Lung (tissue), 12 donors: Measurements from ENCODE around the gene PSMB3. TPM values are rescaled to one million over a fixed set of nuclear protein-coding genes. Genes with fewer than 3 reads are reported as not detected.

ENCODE experiments used
- ATAC-seq: fragments of 200-7000 bp; cut with Tn5 transposase; one replicate; pipeline ENCODE4 v1.9.1; 2020; ENCODE audit warnings: moderate number of reproducible peaks; ENCODE audit not compliant: insufficient read depth, low FRiP score
- DNase-seq, 3 donors: peaks; one replicate each; pipeline ENCODE4 v3.0.0-alpha.2; 2013 to 2017
- H3K27ac ChIP-seq, 2 donors: one replicate each; pipeline ENCODE4 v1.5.1; 2013; ENCODE audit warnings: mild to moderate bottlenecking in 2 of 2, moderate library complexity in 2 of 2, control low read depth in 1 of 2, inconsistent platforms in 1 of 2, low read depth in 1 of 2, low read length in 1 of 2
- H3K27me3 ChIP-seq, 3 donors: one replicate each; pipeline ENCODE4 v1.5.1; 2013; ENCODE audit warnings: low read length in 2 of 3; ENCODE audit not compliant: control insufficient read depth in 3 of 3, insufficient read depth in 3 of 3
- H3K36me3 ChIP-seq, 4 donors: one replicate each; pipeline ENCODE4 v1.5.1; 2013; ENCODE audit warnings: low read length in 4 of 4, mild to moderate bottlenecking in 1 of 4, moderate library complexity in 1 of 4; ENCODE audit not compliant: control insufficient read depth in 4 of 4, insufficient read depth in 4 of 4
- H3K4me1 ChIP-seq, 5 donors: one replicate each; pipeline ENCODE4 v1.5.1; 2013; ENCODE audit warnings: low read length in 5 of 5, mild to moderate bottlenecking in 2 of 5, moderate library complexity in 1 of 5; ENCODE audit not compliant: control insufficient read depth in 5 of 5, insufficient read depth in 5 of 5
- H3K4me3 ChIP-seq: one replicate; pipeline ENCODE4 v1.5.1; 2013; ENCODE audit warnings: mild to moderate bottlenecking, control low read depth, moderate library complexity
- H3K9ac ChIP-seq, 2 donors: one replicate each; pipeline ENCODE4 v1.5.1; 2013; ENCODE audit warnings: low read length in 2 of 2, control low read depth in 1 of 2; ENCODE audit not compliant: insufficient read depth in 1 of 2
- H3K9me3 ChIP-seq, 4 donors: one replicate each; pipeline ENCODE4 v1.5.1; 2013; ENCODE audit warnings: low read length in 3 of 4, mild to moderate bottlenecking in 1 of 4, moderate library complexity in 1 of 4; ENCODE audit not compliant: control insufficient read depth in 4 of 4, insufficient read depth in 3 of 4
- CTCF ChIP-seq: IDR thresholded peaks from 2 replicates; pipeline ENCODE4 v1.5.1; 2012; ENCODE audit warnings: mild to moderate bottlenecking; ENCODE audit errors: control extremely low read depth, extremely low read depth
- WGBS, 2 donors: extraction: QIAGEN DNeasy Blood & Tissue Kit; methylation state at CpG; one replicate each; pipeline ENCODE4 v1.1.7; 2013; 5-methylcytosine and 5-hydroxymethylcytosine counted together
- polyA plus RNA-seq, 2 donors: library from polyadenylated mRNA; stranded (reverse); fragments of 200-250 nt; gene quantifications; one replicate each; pipeline ENCODE4 v1.2.1, GENCODE V29; 2013
- total RNA-seq, 2 donors: library from RNA; depleted of rRNA in 1 of 2; stranded (reverse); fragments of >200 nt in 1 of 2; gene quantifications; one replicate each; pipeline ENCODE4 v1.2.1, GENCODE V29; 2014 to 2021
- donor health status: control.
- donor health status: control.
- donor health status: Bipolar disorder and iron deficiency.
- donor health status: healthy.
- donor health status: DM: yes; HTN: yes; CAD: no.

The PSMB3 gene
- total and polyA plus RNA-seq, 4 donors, result 81.3 to 374 (median 234) TPM

DNA sequence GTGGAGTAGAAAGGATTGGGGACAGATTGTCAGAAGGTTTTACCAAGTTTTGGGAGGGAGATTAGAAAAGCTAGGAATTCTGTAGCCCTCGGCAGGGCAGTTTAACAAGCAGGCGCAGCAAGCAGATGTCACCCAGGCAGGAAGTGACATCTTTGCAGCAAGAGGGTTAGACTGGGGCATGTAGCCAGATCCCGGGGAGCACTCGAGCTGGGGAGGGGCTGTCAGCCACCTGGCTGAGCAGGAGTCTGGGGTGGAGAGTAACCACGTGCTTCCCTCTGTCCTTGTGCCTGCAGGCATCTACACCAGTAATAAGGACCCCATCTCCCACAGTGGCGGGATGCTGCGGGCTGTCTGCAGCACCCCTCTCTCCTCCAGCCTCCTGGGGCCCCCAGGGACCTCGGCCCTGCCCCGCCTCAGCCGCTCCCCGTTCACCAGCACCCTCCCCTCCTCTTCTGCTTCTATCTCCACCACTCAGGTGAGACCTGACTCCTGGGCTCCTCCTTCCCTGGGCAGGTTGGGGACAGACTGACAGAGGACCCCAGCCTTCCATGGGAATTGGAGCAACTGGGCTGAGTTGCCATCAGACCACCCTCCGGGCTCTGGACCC is 35.3 kb upstream of the PSMB3 start:
- no peak for ATAC-seq
- Histone ChIP-seq H3K4me1 (peaks cover 0 to 9% (median 0%) of the 10 kb centered on the region in 5 donors), H3K36me3 (peaks cover 20 to 85% (median 43%) of the 10 kb centered on the region in 4 donors), H3K27me3 (no peaks in the 10 kb centered on the region), H3K27ac (no peak overlapping the region), H3K9ac (no peak overlapping the region), H3K4me3 (no peak overlapping the region), H3K9me3 (no peaks in the 10 kb centered on the region)
- DNase-seq, result no peak
- no peak for TF ChIP-seq CTCF
- WGBS, 2 donors, result 79 to 88% methylated on average over 12 of the region's 12 CpGs

DNA sequence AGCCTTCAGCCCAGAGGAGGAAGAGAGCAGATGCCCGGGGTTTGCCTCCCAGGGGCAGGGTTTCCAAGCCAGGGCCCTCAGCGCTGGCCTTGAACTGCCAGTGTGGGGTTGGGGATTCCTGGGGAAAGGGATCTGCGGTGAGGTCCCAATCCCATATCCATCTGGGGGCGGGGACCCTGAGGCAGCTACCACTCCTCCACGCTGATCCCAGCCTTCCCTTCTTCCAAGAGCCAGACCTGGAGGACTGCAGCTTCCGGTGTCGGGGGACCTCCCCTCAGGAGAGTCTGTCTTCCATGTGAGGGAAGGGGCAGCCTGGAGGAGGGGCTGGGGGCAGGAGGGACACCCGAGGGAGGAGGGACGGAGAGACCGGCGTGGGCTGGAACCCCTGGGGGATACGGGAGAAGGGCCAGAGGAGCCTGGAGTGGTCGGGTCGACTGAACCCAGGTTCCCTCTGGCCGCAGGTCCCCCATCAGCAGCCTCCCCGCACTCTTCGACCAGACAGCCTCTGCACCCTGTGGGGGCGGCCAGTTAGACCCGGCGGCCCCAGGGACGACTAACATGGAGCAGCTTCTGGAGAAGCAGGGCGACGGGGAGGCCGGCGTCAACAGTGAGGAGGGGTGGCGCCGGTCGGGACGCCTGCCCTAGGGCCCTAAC is 33.1 kb upstream of the PSMB3 start:
- Histone ChIP-seq H3K4me3 (no peak overlapping the region), H3K9me3 (no peaks in the 10 kb centered on the region), H3K27me3 (no peaks in the 10 kb centered on the region), H3K9ac (no peak overlapping the region), H3K36me3 (peaks cover 19 to 76% (median 31%) of the 10 kb centered on the region in 4 donors), H3K4me1 (peaks cover 0 to 9% (median 0%) of the 10 kb centered on the region in 5 donors), H3K27ac (no peak overlapping the region)
- WGBS, 2 donors, result 93% methylated on average over 26 to 29 of the region's 29 CpGs
- TF ChIP-seq CTCF, result no peak
- ATAC-seq, result no peak
- DNase-seq, result no peak

DNA sequence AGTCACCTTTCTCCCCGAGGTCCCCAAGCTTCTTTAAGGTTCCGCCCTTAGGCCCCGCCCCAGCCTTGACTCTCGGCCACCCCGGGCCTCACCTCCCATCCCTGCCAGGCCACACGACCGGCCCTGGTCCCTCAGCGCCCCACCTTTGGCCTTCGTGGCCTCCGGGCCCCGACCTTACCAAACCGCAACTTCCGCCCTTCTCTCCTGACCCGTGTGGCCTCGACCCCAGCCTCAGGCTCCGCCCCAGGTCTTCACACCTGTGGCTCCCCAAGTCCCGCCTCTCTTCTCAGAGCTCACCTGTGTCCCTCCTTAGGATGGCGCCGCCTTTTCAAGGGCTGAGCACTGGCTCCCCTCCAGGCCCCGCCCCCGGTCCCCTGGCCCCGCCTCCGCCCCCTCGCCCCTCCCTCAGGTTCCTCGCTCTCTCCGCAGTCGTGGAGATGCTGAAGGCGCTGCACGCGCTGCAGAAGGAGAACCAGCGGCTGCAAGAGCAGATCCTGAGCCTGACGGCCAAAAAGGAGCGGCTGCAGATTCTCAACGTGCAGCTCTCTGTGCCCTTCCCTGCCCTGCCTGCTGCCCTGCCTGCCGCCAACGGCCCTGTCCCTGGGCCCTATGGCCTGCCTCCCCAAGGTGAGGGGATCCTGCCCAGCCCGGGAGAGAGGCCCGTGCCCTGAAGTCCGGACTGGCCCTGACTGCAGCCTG is 32.4 kb upstream of the PSMB3 start:
- DNase-seq (peak in 1 of 3 donors; percentile 42), ATAC-seq (no peak)
- no peaks in the 10 kb centered on the region for H3K27me3 ChIP-seq
- H3K4me1 ChIP-seq, result peaks cover 0 to 9% (median under 1%) of the 10 kb centered on the region in 5 donors
- H3K27ac ChIP-seq, result no peak overlapping the region
- WGBS, 2 donors, result 83 to 85% methylated on average over 39 of the region's 39 CpGs
- peaks cover 19 to 78% (median 30%) of the 10 kb centered on the region in 4 donors for H3K36me3 ChIP-seq
- H3K4me3 ChIP-seq, result no peak overlapping the region
- H3K9me3 ChIP-seq, result no peaks in the 10 kb centered on the region
- no peak for TF ChIP-seq CTCF
- no peak overlapping the region for H3K9ac ChIP-seq
